Measurements from ENCODE around the gene STK25. TPM values are rescaled to one million over a fixed set of nuclear protein-coding genes. Genes with fewer than 3 reads are reported as not detected.

Gene STK25
- total and polyA plus RNA-seq, 2 of the 8 experiments (the other 6 are each of a cell fraction or from before 2014, with no cell fraction given), result 159 to 546 TPM

GRCh38 chr2:241479026-241479898 lies 29.1 kb downstream of the STK25 start:
- no peak overlapping the region for H3K27ac ChIP-seq (ENCODE audit: low read depth, low read length)
- no peak overlapping the region for H3K18ac ChIP-seq (ENCODE audit: extremely low read depth, low read length)
- CTCF ChIA-PET (ENCODE audit: partially characterized antibody), result interaction anchor here (1.0 to 1.4 kb wide), 2 partner anchors 11 to 12 kb away, joined by 3 to 4 read pairs; no protein-coding TSS in a partner anchor
- POLR2A ChIA-PET (ENCODE audit: partially characterized antibody), result interaction anchor here (1.2 to 4.0 kb wide), 2 partner anchors 9 to 13 kb away, joined by 3 to 24 read pairs; no protein-coding TSS in a partner anchor
- WGBS, 2 experiments (ENCODE audit: extremely low coverage in 1 of 2, insufficient coverage in 1 of 2, insufficient read length in 1 of 2, insufficient replicate concordance in 2 of 2, low coverage in 1 of 2, low lambda C conversion rate in 2 of 2, missing lambda C conversion rate in 1 of 2), result 91% methylated on average over 18 of the region's 18 CpGs; no CpG with 5 or more reads in 1 of the 2 experiments
- H3K4ac ChIP-seq (replicated peaks; ENCODE audit: insufficient read length, low read depth, low read length), result no peak overlapping the region
- H2AFZ ChIP-seq (ENCODE audit: low read length), result no peak overlapping the region
- H3K79me2 ChIP-seq (ENCODE audit: control insufficient read depth in 1 of 2, insufficient read depth in 2 of 2, low read length in 2 of 2), result no peaks in the 10 kb centered on the region
- DNase-seq (ENCODE audit: low read depth in 1 of 2, low spot score in 2 of 2) (no peak), FAIRE-seq (no peak)
- no peak overlapping the region for H3K14ac ChIP-seq (ENCODE audit: insufficient read length)
- no peak overlapping the region for H3K23ac ChIP-seq (ENCODE audit: insufficient read length)
- H2BK20ac ChIP-seq (ENCODE audit: low read length), result no peak overlapping the region
- no peak overlapping the region for H4K91ac ChIP-seq (replicated peaks; ENCODE audit: insufficient read length, low read length)
- H4K20me1 ChIP-seq (replicated peaks in 1 of 2; ENCODE audit: control insufficient read depth in 1 of 2, insufficient read depth in 2 of 2, low read length in 2 of 2), result no peaks in the 10 kb centered on the region
- H3K27me3 ChIP-seq (replicated peaks in 1 of 4; ENCODE audit: control insufficient read depth in 3 of 4, extremely low read depth in 1 of 4, insufficient read depth in 3 of 4, low read length in 3 of 4), result no peaks in the 10 kb centered on the region
- no peak overlapping the region for H3K4me3 ChIP-seq (ENCODE audit: extremely low read depth in 1 of 4, insufficient read depth in 2 of 4, low read depth in 3 of 4, low read length in 4 of 4)
- no peak overlapping the region for H2BK120ac ChIP-seq (replicated peaks; ENCODE audit: low read depth, low read length)
- H2BK15ac ChIP-seq (ENCODE audit: low read length), result no peak overlapping the region
- H3K9ac ChIP-seq (replicated peaks in 1 of 4; ENCODE audit: extremely low read depth in 1 of 4, low read depth in 3 of 4, low read length in 3 of 4), result no peak overlapping the region
- no peaks in the 10 kb centered on the region for H3K9me3 ChIP-seq (ENCODE audit: insufficient read depth in 2 of 2, low read depth in 1 of 2, low read length in 1 of 2)
- H2AK5ac ChIP-seq (ENCODE audit: low read depth, low read length), result no peak overlapping the region
- H3K79me1 ChIP-seq (ENCODE audit: low read depth, low read length), result no peaks in the 10 kb centered on the region
- no peak overlapping the region for H4K8ac ChIP-seq (ENCODE audit: extremely low read depth, insufficient read depth, low read length)
- no peak overlapping the region for H2BK12ac ChIP-seq (ENCODE audit: low read depth, low read length)
- H3K23me2 ChIP-seq (ENCODE audit: low read depth, low read length), result no peaks in the 10 kb centered on the region
- no peak overlapping the region for H3K4me2 ChIP-seq (ENCODE audit: insufficient read depth in 1 of 2, low read depth in 2 of 2, low read length in 2 of 2)
- H2BK5ac ChIP-seq (ENCODE audit: low read depth, low read length), result no peak overlapping the region
- H3K4me1 ChIP-seq (replicated peaks in 1 of 4; ENCODE audit: control insufficient read depth in 3 of 4, insufficient read depth in 4 of 4, low read length in 3 of 4), result no peaks in the 10 kb centered on the region
- H3K36me3 ChIP-seq (ENCODE audit: control insufficient read depth in 2 of 4, insufficient read depth in 4 of 4, low read length in 3 of 4), result no peaks in the 10 kb centered on the region
- H3K56ac ChIP-seq (replicated peaks; ENCODE audit: insufficient read length, low read depth, low read length), result no peak overlapping the region
- H4K5ac ChIP-seq (ENCODE audit: insufficient read length, low read depth, low read length), result no peak overlapping the region
- TF ChIP-seq ATF3 (IDR thresholded peaks at IDR 0.05; ENCODE audit: insufficient read depth, low read depth, low read length), result no peak
- TF ChIP-seq JUN (IDR thresholded peaks at IDR 0.05; ENCODE audit: low read depth, low read length), result no peak
- no peak for TF ChIP-seq RXRA (IDR thresholded peaks at IDR 0.05; ENCODE audit: insufficient read depth, low read depth, low read length)
- TF ChIP-seq SP4 (IDR thresholded peaks at IDR 0.05; ENCODE audit: low read length), result no peak
- no peak for TF ChIP-seq NRF1 (IDR thresholded peaks at IDR 0.05; ENCODE audit: low read depth, low read length)
- TF ChIP-seq E2F6 (IDR thresholded peaks at IDR 0.05), result no peak
- no peak for TF ChIP-seq KDM5A (IDR thresholded peaks at IDR 0.05; ENCODE audit: low read length)
- TF ChIP-seq CBX5 (IDR thresholded peaks at IDR 0.05; ENCODE audit: low read depth, low read length), result no peak
- no peak for TF ChIP-seq CREB1 (IDR thresholded peaks at IDR 0.05)
- no peak for TF ChIP-seq KDM1A (IDR thresholded peaks at IDR 0.05; ENCODE audit: borderline replicate concordance, low read length)
- no peak for TF ChIP-seq RAD21 (IDR thresholded peaks at IDR 0.05 in 1 of 2, conservative IDR thresholded peaks at IDR 0.05 in 1 of 2; ENCODE audit: low read depth in 2 of 2, low read length in 2 of 2)
